Chondrocyte (in vitro differentiated cells): Measurements from ENCODE around the gene CCR5. TPM values are rescaled to one million over a fixed set of nuclear protein-coding genes. Genes with fewer than 3 reads are reported as not detected.
"Not testable (repeated sequence)": the region's sequence is repeated elsewhere in the genome, so short reads cannot be mapped to it uniquely, and the experiment has no call there.

Source experiments
- DNase-seq: peaks from one replicate; pipeline ENCODE4 v3.0.0; 2021; ENCODE audit warnings: mixed read lengths, low spot score
- H3K27ac Mint-ChIP-seq: one replicate; pipeline ENCODE4 v1.8.0; 2021; ENCODE audit warnings: mild to moderate bottlenecking, moderate library complexity, mixed read lengths; ENCODE audit not compliant: unreplicated experiment
- H3K27me3 Mint-ChIP-seq: 2 replicates; pipeline ENCODE4 v1.8.0; 2021; ENCODE audit warnings: low read depth, mixed read lengths
- H3K36me3 Mint-ChIP-seq: 2 replicates; pipeline ENCODE4 v1.8.0; 2021; ENCODE audit warnings: low read depth, mixed read lengths
- H3K4me1 Mint-ChIP-seq: 2 replicates; pipeline ENCODE4 v1.8.0; 2021; ENCODE audit warnings: low read depth, mild to moderate bottlenecking, mixed read lengths
- H3K4me3 Mint-ChIP-seq: one replicate; pipeline ENCODE4 v1.8.0; 2021; ENCODE audit warnings: mild to moderate bottlenecking, moderate library complexity, mixed read lengths; ENCODE audit not compliant: unreplicated experiment
- H3K9me3 Mint-ChIP-seq: 2 replicates; pipeline ENCODE4 v1.8.0; 2021; ENCODE audit warnings: low read depth, mixed read lengths
- total RNA-seq: library from RNA; stranded (reverse); gene quantifications from 3 replicates; pipeline ENCODE4 v1.2.1, GENCODE V29; 2021
- TF ChIP-seq, protein P1 (sequence below): fragments of 200-600 bp; sonication (generic); IDR thresholded peaks from 2 replicates; pipeline ENCODE4 v1.5.0; 2021; ENCODE audit warnings: antibody characterized with exemption, mild to moderate bottlenecking, moderate library complexity

CCR5 gene
- total RNA-seq, 1 donor from 2014 or later: not detected

DNA sequence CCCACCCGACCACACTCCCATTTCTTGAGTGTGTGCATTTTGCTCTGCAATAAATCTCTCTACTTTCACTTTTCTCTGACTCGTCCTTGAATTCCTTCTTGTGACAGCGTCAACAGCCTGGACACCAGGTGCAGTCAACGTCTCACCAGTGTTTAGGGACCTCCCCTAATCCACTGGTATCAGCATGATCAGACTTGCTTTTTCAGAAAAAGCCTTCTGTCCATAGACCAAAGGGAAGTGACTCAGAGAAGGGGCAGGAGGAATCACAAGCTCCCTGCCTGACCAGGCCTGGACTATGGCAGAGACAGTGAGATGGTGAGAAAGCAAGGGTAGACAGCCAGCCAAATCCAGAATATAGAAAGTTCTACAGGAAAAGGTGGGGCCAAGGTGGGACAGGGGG lies 15.5 kb downstream of the CCR5 start:
- no peak overlapping the region for H3K4me3 Mint-ChIP-seq
- H3K9me3 Mint-ChIP-seq: no peaks in the 10 kb centered on the region
- H3K4me1 Mint-ChIP-seq: peaks cover 5% of the 10 kb centered on the region
- DNase-seq: no peak
- TF ChIP-seq, protein P1, sequence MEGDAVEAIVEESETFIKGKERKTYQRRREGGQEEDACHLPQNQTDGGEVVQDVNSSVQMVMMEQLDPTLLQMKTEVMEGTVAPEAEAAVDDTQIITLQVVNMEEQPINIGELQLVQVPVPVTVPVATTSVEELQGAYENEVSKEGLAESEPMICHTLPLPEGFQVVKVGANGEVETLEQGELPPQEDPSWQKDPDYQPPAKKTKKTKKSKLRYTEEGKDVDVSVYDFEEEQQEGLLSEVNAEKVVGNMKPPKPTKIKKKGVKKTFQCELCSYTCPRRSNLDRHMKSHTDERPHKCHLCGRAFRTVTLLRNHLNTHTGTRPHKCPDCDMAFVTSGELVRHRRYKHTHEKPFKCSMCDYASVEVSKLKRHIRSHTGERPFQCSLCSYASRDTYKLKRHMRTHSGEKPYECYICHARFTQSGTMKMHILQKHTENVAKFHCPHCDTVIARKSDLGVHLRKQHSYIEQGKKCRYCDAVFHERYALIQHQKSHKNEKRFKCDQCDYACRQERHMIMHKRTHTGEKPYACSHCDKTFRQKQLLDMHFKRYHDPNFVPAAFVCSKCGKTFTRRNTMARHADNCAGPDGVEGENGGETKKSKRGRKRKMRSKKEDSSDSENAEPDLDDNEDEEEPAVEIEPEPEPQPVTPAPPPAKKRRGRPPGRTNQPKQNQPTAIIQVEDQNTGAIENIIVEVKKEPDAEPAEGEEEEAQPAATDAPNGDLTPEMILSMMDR: no peak
- H3K27ac Mint-ChIP-seq: no peak overlapping the region
- H3K36me3 Mint-ChIP-seq: no peaks in the 10 kb centered on the region
- H3K27me3 Mint-ChIP-seq: peaks cover 17% of the 10 kb centered on the region

DNA sequence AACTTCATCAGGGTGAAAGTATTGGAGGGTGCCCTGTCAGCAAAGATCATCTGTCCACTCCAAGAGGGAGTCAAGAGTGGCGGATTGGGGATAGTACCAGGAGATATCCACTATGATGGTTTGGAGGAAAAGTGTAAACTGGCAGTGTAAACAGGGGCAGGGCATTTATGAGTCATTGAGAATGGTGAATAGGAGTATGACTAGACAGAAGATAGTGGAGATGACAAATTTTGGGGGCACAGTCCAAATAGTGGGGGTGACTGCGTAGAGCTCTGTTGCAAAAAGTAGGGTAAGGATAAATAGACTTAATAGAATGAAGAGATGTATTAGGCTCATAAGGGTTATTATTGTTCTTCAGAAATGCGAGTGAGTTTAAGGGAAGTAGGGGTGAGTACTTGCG lies 18.1 kb downstream of the CCR5 start:
- not testable (repeated sequence) for H3K4me3 Mint-ChIP-seq, H3K9me3 Mint-ChIP-seq, H3K4me1 Mint-ChIP-seq, H3K27ac Mint-ChIP-seq, DNase-seq, H3K36me3 Mint-ChIP-seq
- H3K27me3 Mint-ChIP-seq: peaks cover 14% of the 10 kb centered on the region

DNA sequence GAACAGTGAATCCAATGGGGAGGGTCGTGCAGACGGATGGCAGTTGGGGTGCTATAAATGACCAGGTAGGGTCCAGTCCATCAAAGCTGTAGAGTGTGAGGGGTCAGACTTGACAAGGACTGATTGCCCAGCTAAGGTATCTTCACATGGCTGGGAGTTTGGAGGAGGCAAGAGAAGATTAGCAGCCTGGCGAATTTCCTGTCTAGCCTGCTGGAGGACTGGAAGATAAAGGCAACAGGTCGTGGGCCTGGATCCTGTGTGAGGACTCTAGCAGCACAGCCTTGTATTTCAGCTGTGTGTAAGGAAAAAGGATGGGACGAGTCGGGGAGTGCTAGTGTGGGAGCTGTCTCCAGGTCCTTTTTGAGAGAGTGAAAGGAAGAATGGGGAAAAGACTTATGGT lies 18.6 kb downstream of the CCR5 start:
- H3K9me3 Mint-ChIP-seq: no peaks in the 10 kb centered on the region
- H3K4me3 Mint-ChIP-seq: no peak overlapping the region
- H3K27ac Mint-ChIP-seq: no peak overlapping the region
- H3K4me1 Mint-ChIP-seq: peaks cover 3% of the 10 kb centered on the region
- TF ChIP-seq, protein P1: no peak
- H3K27me3 Mint-ChIP-seq: peaks cover 13% of the 10 kb centered on the region
- no peak for DNase-seq
- no peaks in the 10 kb centered on the region for H3K36me3 Mint-ChIP-seq

DNA sequence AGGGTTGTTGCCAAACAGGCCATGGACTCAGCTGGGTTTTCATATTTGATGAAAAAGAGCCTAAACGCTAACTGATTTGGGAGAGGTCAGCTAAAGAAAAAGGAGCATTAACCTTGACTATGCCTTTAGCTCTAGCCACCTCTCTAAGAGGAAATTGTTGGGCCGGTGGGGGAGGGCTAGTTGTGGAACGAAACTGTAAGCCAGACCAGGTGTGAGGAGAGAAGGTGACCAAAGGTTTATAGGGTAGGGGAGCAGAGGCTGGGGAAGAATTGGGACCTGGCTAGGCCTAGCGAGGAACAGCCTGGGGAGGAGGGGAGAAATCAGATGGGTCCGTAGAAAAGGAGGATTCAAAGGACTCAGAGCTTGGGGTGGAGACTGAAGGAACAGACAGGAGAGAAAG lies 20.8 kb downstream of the CCR5 start:
- H3K4me3 Mint-ChIP-seq, H3K36me3 Mint-ChIP-seq, H3K4me1 Mint-ChIP-seq, H3K9me3 Mint-ChIP-seq, H3K27ac Mint-ChIP-seq, DNase-seq: not testable (repeated sequence)
- peaks cover 13% of the 10 kb centered on the region for H3K27me3 Mint-ChIP-seq

DNA sequence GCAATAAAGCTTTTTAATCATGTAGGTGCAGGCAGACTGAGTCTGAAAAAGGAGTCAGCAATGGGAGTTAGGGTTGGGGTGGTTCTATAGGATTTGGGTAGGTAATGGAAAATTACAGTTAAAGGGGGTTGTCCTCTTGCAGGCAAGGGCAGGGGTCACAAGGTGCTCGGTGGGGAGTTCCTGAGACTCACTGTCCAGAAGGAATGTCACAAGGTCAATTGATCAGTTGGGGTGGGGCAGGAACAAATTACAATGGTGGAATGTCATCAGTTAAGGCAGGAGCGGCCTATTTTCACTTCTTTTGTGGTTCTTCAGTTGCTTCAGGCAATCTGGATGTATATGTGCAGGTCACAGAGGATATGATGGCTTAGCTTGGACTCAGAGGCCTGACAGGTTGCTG lies 22.3 kb downstream of the CCR5 start:
- TF ChIP-seq, protein P1: no peak
- no peaks in the 10 kb centered on the region for H3K9me3 Mint-ChIP-seq
- no peaks in the 10 kb centered on the region for H3K4me1 Mint-ChIP-seq
- H3K4me3 Mint-ChIP-seq: no peak overlapping the region
- H3K27ac Mint-ChIP-seq: no peak overlapping the region
- no peak for DNase-seq
- no peaks in the 10 kb centered on the region for H3K36me3 Mint-ChIP-seq
- peaks cover 13% of the 10 kb centered on the region for H3K27me3 Mint-ChIP-seq

DNA sequence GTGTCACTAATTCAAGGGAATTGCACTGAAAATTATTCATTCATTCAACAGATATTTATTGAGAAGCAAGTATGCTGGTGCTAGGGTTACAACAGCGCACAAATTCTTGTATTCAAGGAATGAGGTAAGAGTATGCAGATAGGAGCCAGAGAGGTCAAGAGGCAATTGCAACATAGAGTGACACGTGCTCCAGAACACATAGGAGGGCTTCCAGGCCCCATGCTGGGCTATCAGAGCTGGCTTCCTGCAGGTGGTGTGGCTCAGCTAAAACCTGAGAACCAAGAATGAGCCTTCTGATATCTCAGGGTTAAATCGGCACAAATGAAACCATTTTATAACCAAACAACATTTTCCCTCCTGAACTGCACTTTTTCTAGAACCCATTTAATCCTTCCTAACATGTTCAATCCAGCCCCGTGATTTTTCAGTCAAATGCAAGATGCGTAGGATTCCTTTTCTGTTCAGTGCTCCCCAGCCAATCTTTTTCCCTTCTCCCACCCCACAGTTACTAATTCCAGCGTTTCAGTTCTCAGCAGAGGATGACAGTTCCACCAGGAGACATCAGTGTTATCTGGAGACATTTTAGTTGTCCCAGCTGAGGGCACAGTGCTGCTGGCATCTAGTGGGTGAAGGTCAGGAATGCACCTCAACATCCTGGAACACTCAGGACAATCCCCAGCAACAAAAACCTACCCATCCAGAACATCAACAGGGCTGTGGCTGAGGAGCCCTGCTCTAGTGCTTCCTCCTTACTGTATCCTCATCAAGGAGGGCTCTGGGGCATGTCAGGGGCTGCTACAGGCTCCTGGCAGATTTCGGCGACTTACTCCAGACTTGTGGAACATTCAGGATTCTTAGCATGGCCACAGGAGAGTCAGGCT lies 23.0 kb downstream of the CCR5 start:
- H3K27ac Mint-ChIP-seq: no peak overlapping the region
- no peaks in the 10 kb centered on the region for H3K9me3 Mint-ChIP-seq
- no peak overlapping the region for H3K4me3 Mint-ChIP-seq
- TF ChIP-seq, protein P1: no peak
- no peaks in the 10 kb centered on the region for H3K4me1 Mint-ChIP-seq
- DNase-seq: no peak
- no peaks in the 10 kb centered on the region for H3K36me3 Mint-ChIP-seq
- peaks cover 13% of the 10 kb centered on the region for H3K27me3 Mint-ChIP-seq
